HFFc6 (cell line): Measurements from ENCODE around the gene PWWP2B. TPM values are rescaled to one million over a fixed set of nuclear protein-coding genes. Genes with fewer than 3 reads are reported as not detected.

Experiments
- DNase-seq: peaks from one replicate; pipeline ENCODE4 v3.0.0-alpha.2; 2018
- H3K27ac Mint-ChIP-seq: 2 replicates; pipeline ENCODE4 v1.8.0; 2020; ENCODE audit warnings: mild to moderate bottlenecking, mixed read lengths
- H3K27me3 Mint-ChIP-seq: 2 replicates; pipeline ENCODE4 v1.8.0; 2021; ENCODE audit warnings: mild to moderate bottlenecking, moderate library complexity, mixed read lengths; ENCODE audit not compliant: insufficient read depth
- H3K36me3 Mint-ChIP-seq: 2 replicates; pipeline ENCODE4 v1.8.0; 2021; ENCODE audit warnings: low read depth, mixed read lengths
- H3K4me1 Mint-ChIP-seq: 2 replicates; pipeline ENCODE4 v1.8.0; 2020; ENCODE audit warnings: low read depth, mixed read lengths
- H3K4me3 Mint-ChIP-seq: 2 replicates; pipeline ENCODE4 v1.8.0; 2020; ENCODE audit warnings: mild to moderate bottlenecking, moderate library complexity, mixed read lengths
- H3K9me3 Mint-ChIP-seq: 2 replicates; pipeline ENCODE4 v1.8.0; 2020; ENCODE audit warnings: mild to moderate bottlenecking, mixed read lengths
- total RNA-seq, 6 experiments: library from RNA; stranded (reverse); fragmentation: NEBNext Ultra II Directional; extraction: Animal tissue kit (Norgen Biotek cat#: 25700); gene quantifications; 2 replicates in 1 of 6; 3 replicates in 5 of 6; pipeline ENCODE4 v1.2.3, GENCODE V29; 2021
- TF ChIP-seq, protein P1 (sequence below): fragments of 200-600 bp; sonication (generic); IDR thresholded peaks from 2 replicates; pipeline ENCODE4 v1.5.0; 2021; ENCODE audit warnings: antibody characterized with exemption, mild to moderate bottlenecking

Gene PWWP2B
- total RNA-seq, 6 experiments from 2014 or later: 4.1 to 6.3 (median 4.7) TPM

GRCh38 chr10:132430231-132430743 lies 33.3 kb downstream of the PWWP2B start:
- no peaks in the 10 kb centered on the region; the same call in 1 of the 2 replicates for H3K27me3 Mint-ChIP-seq
- no peak overlapping the region for H3K27ac Mint-ChIP-seq
- no peaks in the 10 kb centered on the region for H3K4me1 Mint-ChIP-seq
- no peaks in the 10 kb centered on the region for H3K36me3 Mint-ChIP-seq
- H3K4me3 Mint-ChIP-seq: no peak overlapping the region
- no peaks in the 10 kb centered on the region for H3K9me3 Mint-ChIP-seq
- TF ChIP-seq, protein P1, sequence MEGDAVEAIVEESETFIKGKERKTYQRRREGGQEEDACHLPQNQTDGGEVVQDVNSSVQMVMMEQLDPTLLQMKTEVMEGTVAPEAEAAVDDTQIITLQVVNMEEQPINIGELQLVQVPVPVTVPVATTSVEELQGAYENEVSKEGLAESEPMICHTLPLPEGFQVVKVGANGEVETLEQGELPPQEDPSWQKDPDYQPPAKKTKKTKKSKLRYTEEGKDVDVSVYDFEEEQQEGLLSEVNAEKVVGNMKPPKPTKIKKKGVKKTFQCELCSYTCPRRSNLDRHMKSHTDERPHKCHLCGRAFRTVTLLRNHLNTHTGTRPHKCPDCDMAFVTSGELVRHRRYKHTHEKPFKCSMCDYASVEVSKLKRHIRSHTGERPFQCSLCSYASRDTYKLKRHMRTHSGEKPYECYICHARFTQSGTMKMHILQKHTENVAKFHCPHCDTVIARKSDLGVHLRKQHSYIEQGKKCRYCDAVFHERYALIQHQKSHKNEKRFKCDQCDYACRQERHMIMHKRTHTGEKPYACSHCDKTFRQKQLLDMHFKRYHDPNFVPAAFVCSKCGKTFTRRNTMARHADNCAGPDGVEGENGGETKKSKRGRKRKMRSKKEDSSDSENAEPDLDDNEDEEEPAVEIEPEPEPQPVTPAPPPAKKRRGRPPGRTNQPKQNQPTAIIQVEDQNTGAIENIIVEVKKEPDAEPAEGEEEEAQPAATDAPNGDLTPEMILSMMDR: no peak
- no peak for DNase-seq

- Mint-ChIP-seq H3K27me3 (no peaks in the 10 kb centered on the region; the same call in 1 of the 2 replicates), H3K4me1 (no peaks in the 10 kb centered on the region), H3K36me3 (no peaks in the 10 kb centered on the region), H3K9me3 (no peaks in the 10 kb centered on the region), H3K27ac (no peak overlapping the region), H3K4me3 (no peak overlapping the region)
- DNase-seq: no peak
- TF ChIP-seq, protein P1: no peak
Measured at GRCh38 chr10:132430861-132431271, 33.9 kb downstream of the PWWP2B start.

DNA sequence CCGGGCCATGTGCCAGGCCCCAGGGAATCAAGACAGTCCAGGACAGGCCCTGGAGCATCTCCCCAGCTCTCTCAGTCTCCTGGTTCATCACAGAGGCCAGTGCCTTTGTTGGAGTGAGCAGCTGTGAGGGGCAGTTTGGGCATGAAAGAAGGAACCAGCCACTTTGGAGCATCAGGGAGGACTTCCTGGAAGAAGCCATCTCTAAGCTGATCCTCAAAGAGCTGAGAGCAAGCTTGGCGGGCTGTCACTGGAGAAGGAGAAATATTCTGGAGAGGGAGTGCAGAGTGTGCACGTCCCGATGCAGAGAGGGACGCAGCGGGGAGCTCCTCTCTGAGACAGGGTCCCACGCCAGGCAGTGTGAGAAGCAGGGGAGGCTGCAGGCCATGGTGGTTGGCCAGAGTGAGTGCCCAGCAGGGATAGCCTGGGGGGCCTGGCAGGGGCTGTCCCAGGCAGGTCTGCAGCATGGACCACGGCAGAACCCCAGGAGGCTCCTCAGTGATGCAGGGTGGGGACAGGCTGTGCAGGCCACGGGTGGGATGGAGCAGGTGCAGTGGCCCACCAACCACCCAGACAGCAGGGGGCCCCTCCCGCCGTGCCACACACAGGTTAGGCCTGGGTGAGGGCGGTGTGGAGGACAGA lies 34.7 kb downstream of the PWWP2B start:
- Mint-ChIP-seq H3K4me3 (no peak overlapping the region), H3K27ac (no peak overlapping the region)

DNA sequence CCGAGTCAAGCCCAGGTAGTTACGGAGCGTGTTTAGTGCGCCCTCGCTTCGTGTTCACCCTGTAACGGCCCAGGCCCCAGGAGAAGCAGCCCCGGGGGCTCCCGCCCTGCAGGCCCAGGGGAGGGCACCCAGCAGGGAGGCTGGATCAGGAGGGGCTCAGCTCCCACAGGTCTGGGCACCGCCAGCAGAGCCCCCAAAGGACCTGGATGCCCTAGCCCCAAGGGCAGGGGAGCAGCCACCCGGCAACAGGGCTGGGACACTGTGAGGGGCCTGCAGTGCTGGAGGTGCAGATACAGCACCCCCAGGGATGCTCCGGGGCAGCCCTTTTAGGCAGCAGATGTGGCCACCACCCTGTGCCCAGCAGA lies 35.2 kb downstream of the PWWP2B start:
- no peak for DNase-seq
- no peaks in the 10 kb centered on the region; the same call in 1 of the 2 replicates for H3K27me3 Mint-ChIP-seq
- TF ChIP-seq, protein P1: no peak
- H3K4me1 Mint-ChIP-seq: no peaks in the 10 kb centered on the region
- H3K4me3 Mint-ChIP-seq: no peak overlapping the region
- H3K9me3 Mint-ChIP-seq: no peaks in the 10 kb centered on the region
- H3K27ac Mint-ChIP-seq: no peak overlapping the region
- H3K36me3 Mint-ChIP-seq: no peaks in the 10 kb centered on the region

More for the DNA sequence above, 34.7 kb downstream of the PWWP2B start:
- no peaks in the 10 kb centered on the region for H3K9me3 Mint-ChIP-seq
- no peaks in the 10 kb centered on the region for H3K36me3 Mint-ChIP-seq
- TF ChIP-seq, protein P1: no peak
- no peaks in the 10 kb centered on the region for H3K4me1 Mint-ChIP-seq
- H3K27me3 Mint-ChIP-seq: no peaks in the 10 kb centered on the region; the same call in 1 of the 2 replicates
- DNase-seq: no peak

DNA sequence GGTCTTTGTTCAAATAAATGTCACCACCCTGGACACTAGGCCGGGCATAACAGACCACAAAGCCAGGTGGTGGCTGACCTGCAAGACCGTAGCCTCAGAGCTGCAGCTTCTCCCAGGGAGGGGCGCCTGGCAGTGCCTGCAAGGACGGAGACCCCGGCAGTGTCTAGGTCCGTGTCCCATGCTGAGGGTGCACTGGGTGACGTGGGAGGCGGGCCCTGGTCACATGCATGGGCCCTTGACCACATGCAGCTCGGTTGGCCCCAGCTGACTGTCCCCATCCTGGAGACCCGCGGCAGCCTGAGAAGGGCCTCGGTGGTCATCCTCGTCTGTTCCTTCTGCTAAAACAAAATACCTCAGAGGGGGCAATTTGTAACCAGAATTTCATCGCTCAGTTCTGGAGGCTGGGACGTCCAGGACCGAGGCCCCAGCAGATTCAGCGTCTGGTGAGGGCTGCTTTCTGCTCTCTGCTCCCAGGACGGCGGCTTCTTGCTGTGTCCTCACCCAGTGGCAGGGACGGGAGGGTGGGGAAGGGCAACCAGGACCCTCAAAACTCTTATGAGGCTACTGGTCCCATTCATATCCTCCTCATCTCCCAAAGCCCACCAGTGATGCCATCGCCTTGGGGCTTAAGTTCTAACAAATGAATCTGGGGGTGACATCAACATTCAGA lies 36.8 kb downstream of the PWWP2B start:
- no peaks in the 10 kb centered on the region for H3K36me3 Mint-ChIP-seq
- no peak for DNase-seq
- H3K4me1 Mint-ChIP-seq: no peaks in the 10 kb centered on the region
- H3K4me3 Mint-ChIP-seq: no peak overlapping the region
- H3K27ac Mint-ChIP-seq: no peak overlapping the region
- no peaks in the 10 kb centered on the region for H3K9me3 Mint-ChIP-seq
- no peaks in the 10 kb centered on the region; the same call in 1 of the 2 replicates for H3K27me3 Mint-ChIP-seq
- TF ChIP-seq, protein P1: no peak
